A172 (cell line): ENCODE results near the gene GPRIN3. TPM values are rescaled to one million over a fixed set of nuclear protein-coding genes. Genes with fewer than 3 reads are reported as not detected.
A peak's percentile ranks its signal among the peaks of the same experiment; 100 is the strongest.
"Not testable (repeated sequence)": the region's sequence is repeated elsewhere in the genome, so short reads cannot be mapped to it uniquely, and the experiment has no call there.

Experiments used
- DNase-seq: peaks from one replicate; pipeline ENCODE4 v3.0.0-alpha.2; 2015; ENCODE audit warnings: low spot score
- total RNA-seq: library from RNA; depleted of rRNA; stranded (reverse); fragments of >200 nt; shearing (Covaris generic); gene quantifications from 2 replicates; pipeline ENCODE4 v1.2.3, GENCODE V29; 2014

GPRIN3 gene
- total RNA-seq, 1 experiment from 2014 or later: 0.41 TPM

DNA sequence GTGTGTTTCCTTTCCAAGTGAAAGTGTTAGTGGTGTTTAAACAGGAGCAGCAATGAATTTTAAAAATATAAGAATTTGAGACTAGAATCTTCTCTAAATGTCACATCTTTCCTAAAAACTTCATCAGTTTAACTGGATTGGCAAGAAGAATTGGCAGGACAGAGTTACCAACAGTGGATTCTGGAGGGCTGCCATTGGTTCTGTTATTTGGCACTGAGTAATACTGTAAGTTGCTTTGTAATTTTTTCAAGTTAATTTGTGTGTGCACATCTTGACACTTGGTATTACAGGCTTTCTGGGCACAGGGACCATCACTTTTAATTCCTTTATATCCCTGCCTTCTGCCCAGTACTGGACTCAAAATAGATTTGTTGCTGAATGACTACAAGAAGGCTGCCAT lies 4.5 kb upstream of the GPRIN3 start:
- DNase-seq: no peak

DNA sequence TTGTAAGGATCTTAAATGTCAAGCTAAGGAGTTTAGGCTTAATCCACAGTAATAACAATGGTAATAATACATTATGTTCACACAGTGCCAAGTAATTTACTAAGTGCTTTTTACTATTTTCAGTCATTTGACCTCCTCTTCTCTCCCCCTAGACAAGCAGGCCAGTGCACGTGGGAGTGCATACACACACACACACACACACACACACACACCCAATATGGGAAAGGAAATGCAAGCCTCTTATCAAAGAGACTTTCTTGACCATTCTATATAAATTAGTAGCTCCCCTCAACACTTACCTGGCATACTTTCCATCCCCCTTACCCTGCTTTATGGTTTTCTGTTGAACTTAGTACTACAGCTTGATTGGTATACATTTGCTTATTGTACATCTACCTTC lies 3.8 kb upstream of the GPRIN3 start:
- DNase-seq: no peak

DNA sequence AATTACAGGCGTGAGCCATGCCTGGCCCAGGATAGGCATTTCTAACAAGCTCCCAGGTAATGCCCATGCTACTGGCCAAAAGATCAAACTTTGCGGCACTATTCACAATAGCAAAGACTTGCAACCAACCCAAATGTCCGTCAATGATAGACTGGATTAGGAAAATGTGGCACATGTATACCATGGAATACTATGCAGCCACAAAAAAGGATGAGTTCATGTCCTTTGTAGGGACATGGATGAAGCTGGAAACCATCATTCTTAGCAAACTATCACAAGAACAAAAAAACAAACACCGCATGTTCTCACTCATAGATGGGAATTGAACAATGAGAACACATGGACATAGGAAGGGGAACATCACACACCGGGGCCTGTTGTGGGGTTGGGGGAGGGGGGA lies 1.6 kb upstream of the GPRIN3 start:
- DNase-seq: not testable (repeated sequence)

DNA sequence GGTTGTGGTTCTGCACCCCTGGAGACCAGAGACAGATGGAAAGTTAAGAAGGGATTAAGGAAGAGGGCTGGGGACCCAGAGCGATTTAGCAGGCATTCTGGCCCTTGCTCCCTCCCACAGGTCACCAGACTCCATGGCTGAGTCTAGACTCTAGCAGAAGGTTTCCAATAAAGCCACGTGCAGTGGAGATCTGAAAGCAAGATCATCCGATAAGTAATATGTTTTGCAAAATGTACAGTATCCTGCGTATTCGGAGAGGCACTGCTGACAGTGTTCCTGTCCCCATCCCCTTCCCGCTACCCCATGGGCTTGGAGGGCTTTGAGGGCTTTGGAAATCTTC lies 531 bp upstream of the GPRIN3 start:
- DNase-seq: no peak

DNA sequence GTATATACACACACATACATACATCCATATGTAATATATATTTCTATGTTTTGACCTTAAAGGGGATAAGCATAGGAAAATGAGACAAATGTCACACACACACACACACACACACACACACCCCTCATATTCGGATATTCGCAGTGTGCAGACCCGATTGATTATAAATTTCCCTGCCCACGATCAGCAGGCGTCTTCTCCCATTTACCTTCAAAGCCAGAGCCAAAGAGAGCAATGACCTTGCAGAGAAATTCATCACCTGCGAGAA lies 488 bp downstream of the GPRIN3 start:
- DNase-seq: no peak

DNA sequence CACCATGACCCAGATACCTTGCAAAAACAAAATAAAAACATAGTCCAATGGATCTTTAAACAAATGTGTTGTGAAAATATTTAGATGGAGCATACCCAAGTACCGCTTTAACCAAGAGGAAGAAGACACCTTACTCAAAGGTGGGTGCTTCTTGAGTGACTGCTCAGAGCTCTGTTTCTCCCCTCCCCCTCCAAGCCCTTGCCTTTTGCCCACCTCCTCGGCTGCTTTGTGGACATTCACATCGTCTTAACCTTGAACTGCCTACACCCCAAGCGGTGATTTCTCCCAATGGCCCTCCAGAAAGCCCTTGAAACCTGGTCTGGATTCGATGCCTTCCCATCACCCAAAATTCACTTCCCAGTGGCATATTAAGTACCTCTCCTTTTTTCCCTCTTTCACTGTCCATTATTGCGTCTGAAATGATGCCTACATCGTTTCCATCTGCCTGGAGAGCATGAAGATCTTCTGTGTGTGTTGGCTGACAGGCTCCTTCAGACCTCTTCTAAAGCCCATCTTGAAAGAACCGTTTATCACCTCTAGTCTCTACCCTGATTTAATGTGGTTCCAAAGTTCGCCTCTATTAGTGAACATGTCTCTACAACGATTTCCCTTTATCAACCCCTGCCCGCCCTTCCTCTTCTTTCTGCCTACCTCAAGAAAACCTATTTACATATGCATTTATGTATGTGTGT lies 968 bp downstream of the GPRIN3 start:
- no peak for DNase-seq

DNA sequence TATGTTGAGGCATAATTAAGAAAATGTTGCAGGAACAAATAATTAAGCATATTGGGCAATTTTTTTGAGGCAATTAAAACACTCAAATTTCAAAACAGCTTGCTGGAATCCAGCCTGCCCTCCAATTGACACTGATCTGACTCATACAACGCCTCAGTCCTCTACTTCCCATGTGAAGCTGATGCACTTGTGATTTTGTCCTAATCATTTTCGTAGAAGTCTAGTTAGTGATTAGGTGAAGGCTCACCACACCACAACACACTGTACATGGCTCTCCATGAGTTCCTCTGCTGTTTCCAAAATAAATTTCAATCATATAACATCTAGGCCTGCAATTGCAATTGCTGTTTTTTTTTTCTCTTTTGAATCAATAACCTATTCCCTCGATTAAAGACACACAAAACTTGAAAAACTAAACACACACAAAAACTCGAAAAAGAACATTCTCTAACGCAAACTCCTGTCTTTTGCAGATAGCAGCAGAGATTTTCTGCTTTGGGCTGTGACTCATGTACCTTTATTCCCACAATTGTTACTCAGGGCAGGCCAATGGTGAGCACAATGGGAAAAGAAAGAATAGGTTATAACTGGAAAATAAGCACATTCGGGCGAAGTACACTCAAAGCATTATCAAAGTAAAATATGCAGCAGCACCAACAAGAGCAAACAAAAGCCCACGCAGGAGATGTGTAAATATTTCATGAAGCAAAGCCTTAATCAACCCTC lies 1.7 kb downstream of the GPRIN3 start:
- DNase-seq: no peak

DNA sequence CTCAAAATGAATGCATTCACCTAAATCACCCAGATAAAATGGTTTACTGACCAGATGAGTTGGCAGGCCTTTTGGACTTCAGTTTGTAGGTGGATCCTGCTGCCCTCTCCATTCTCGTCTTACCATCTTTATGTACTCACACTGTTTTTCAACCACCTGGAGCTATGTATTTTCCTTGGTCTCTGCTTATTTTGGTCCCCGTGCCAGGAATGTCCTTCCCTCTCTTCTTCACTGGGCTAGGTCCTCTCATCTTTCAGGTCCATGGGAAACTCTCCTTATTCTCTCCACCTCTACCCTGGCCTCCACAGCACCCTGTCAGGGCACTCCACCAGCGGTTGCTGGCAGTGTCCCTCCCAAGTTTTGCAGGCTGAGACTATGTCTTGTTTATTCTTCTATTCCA lies 2.6 kb downstream of the GPRIN3 start:
- no peak for DNase-seq

DNA sequence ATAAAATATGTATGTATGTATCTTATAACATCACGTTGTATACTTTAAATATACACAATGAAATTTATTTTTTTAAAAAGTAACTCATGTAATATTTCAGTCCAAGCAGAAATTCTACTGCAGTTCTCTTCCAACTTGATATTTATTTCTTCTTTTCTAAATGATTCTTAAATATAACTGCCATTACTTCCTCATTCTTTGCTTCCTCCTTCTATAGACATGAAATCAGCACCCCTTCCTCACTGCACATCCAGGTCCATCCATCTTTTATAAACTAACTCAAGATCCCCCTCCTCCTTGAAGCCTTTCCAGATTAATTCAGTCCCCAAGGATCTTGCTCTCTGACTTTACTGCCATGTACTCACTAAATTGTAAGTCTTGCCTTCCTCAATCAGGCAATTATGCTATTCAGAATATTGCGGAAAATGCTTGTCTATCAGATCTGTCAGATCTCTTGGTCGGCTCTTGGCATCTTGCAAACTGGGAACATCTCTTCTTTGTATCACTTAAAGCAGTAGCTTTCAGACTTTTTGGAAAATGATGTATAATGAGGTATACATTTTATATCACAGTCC lies 3.7 kb downstream of the GPRIN3 start:
- DNase-seq: no peak

DNA sequence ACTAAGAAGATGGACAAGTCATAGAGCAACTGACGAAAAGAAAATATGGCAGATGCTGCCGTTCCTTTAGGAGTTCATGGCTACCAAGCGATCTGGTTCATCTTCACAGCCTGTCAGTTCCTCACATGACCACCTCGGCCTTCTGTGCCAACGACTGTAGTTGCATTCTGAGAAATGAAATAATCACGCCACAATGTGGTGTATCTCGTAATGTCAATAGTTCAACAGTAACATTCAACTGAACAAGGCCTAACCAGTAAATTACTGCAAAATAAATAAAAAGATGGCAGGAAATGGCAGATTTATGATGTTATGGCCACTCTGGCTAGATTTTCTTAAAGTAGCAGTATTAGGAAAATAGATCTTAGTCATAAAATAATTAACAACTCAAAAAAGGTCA lies 4.4 kb downstream of the GPRIN3 start:
- DNase-seq: peak; percentile 5

DNA sequence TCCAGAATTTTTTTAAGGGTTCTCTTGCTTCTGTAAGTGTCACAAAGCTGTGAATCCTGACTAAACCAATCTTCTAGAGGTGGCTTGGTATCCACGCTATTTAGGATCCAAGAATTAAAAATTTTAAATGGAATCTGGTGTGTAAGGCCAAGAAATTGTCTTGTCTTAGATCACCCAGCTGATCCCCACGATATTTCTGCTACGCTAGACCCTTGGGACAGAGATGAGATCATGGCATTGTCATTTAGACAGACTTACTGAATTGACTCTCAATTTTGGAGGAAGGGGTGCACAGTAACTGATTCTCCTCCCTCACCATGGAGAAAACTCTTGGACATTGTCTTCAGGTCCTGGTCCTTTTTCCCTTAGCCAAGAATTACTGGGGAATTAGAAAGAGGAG lies 5.7 kb downstream of the GPRIN3 start:
- DNase-seq: no peak

DNA sequence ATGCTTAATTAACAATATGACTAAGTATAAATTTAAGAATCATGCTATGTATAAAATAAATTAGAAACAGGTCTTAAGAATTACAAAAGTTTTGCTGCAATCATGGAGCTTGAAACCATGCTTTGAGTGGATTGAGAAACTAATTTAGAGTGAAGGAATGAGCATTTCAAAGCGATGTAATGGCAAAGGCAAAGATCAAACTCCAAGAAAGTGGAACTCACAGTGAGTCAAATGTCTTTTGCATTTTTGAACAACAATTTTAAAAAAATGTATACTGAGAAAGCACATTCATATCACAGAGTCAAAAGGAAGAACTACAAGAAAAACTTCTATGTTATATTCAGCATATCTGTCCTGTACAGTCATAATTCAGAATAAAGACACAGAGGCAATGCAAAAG lies 6.6 kb downstream of the GPRIN3 start:
- no peak for DNase-seq

DNA sequence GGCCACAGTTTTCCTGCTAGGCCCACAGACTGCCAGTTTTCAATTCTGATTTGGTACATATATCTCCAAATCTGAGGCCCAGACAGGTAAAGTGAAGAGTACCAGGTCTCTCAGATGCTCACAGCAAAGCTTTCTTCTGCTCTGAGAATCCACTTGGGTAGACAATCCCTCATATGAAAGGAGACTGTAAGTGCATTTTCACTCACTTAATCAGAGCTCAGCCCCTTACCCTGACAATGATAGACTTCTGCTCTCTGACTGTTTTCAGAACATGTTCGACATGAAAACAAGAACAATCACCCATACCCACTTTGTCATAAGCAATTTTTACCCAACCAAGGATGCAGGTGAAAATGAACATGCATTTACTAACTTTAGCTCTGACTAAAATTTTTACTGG lies 7.1 kb downstream of the GPRIN3 start:
- DNase-seq: no peak

DNA sequence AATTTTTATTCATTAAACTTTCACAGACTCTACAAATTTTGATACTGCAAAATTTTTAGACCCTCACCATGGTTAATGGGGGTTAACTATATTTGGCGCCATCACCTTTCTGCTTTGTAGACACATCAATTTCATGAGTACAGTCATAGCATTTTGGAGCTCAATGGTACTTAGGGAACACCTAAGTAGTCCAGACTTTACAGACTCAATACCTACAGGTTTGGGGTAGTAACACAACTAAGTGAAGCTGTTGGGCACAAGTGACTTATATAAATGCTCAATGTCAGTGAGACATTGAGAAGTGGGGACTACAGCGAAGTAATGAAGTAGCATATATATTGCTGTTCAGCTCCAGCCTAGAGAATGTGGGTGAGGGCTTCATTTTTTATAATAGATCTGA lies 7.5 kb downstream of the GPRIN3 start:
- no peak for DNase-seq

DNA sequence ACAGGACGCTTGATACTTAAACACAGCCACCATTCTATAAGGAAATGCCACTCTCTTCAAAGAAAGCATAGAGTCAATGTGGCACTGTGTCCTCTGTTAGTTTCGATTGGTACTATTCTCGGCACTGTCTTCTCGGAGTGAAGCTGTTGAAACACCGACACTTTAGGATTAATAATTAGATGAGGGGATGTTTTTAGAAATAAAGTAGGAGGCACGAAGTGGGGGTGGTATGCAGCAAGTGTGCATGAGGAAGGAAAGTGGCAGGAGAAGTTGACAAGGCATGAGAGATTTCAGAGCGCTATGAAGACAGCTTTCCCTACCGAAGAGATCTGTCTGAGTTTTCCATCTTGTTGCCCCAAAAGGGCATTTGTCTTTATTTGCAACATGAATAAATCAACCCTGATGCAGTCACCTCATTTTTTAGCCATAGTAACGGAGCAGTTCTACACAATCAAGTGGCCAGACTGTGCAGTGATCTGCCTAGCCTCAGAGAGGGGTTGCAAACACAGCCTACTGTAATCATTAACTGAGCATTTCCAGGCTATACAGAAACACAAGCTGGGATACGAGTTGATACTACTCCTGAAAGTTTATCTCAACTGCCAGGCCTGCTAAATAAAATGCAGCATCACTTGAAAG lies 8.3 kb downstream of the GPRIN3 start:
- no peak for DNase-seq

DNA sequence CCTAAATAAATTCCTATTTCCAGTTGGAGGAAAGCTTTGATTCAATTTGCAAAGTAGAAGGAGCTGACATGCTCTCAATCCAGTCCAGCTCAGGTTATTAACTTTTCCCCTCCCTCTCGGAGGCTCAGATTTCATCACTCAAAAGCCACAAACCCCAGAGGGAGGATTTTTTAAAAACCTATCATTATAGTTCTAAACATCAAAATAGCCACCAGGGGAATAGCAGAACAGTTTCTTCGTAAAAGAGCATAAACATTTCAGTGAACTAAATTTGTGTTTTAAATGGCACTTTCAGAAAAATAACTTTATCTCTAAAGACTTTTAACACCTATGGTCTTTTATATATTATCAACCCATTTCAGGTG lies 8.8 kb downstream of the GPRIN3 start:
- peak; percentile 10 for DNase-seq

DNA sequence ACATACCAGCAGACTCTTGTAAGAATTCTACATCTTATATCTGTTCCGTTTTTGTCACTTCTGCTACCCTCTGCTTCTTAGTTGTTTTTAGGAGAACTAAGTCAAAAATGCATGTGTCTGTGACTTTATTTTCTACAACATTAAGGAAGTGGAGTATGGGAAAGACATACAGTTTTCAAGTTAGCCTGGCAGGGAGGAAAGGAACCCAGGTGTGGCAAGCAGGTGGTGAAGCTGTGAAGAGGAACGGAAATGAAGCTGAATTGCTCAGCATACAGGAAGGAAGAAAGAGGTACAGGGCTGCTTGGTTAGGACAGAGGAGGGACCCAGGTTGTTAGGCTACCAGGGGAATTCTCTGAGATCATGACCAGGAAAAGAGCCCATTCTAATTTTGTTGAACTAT lies 9.4 kb downstream of the GPRIN3 start:
- DNase-seq: no peak

DNA sequence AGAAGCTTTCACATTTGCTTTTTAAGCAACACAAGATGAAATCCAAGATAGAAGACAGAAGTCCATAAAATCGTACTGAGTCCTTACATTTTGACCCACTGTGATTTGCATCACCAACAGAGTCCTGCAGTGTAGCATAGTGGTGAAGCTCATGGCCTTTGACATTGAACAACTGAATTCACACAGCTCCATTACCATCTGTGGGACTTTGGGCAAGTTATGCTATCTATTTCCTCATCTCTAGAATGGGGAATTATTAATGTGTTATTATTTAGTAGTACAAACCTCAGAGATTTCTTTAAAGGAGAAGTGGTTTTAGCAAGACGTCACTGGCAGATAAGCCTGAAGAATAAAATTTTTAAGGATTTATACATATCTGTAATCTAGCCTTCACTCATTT lies 10.7 kb downstream of the GPRIN3 start:
- no peak for DNase-seq

DNA sequence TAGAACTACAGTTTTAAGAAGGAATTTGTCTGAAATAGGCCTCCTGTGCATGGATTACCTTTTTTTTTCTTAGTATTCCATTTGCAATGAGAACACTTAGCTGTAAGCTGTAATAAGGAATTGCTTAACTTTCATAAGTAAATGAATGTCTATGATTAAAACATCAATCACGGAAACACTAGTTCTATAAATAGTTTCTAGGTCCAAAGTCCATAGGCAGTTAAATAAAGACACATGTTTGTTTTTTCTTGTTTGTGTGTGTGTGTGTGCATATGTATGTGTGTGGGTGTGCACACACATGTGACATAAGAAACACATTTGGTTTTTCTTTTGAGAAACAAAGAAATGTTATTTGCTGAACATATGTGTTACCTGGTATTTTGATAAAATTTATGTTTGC lies 11.2 kb downstream of the GPRIN3 start:
- DNase-seq: no peak

DNA sequence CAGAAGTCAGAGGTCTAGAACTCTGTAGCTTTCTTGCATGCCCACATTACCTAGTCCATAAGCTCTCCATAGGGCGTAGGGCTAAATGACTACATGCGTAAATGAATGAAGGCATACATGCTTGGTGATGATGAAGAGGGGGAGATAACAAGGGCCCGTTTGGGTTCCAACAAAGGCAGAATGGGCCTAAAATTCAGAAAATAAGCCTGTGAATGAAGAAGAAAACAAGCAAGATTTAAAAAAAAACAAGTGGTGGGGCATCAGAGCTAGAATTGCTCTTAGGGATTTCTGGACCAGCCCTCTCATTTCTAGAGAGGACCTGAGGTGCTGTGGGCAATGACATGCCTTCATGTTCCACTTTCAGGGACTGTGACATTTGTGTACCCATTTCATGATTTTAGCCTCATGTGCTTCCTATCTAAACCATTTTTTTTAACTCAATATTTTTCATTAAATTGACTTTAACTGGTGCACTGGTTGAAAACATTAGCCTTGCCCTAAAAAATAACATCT lies 12.1 kb downstream of the GPRIN3 start:
- DNase-seq: no peak

DNA sequence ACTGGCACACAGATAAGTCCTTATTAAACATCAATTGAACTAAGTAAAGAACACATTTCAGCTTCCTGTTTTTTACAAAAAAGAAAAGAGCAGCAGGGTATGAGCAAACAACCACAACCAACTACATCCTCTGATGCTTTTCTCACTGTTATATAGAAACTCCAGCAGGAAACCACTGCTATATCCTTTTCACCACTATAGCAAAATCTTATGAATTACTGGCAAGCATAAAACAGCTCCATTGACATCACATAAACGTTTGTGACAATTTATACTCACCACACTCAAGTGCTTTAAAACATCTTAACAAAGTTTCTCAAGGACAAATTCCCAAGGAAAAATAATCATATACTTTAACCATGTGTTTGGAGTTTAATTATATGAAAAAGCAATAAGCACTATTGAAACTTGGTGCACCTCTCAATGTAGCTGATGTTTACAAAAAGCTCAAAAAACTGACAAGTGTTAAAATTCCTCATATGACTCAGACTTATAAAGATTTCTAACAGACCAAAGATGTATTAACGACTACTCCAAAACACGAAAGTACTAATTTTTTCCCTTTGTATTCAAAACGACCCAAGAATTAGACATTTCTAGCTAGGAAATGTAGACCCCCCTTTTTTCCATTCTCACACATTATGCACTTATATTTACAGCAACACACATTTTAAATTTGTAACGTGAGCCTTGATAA lies 12.9 kb downstream of the GPRIN3 start:
- no peak for DNase-seq

DNA sequence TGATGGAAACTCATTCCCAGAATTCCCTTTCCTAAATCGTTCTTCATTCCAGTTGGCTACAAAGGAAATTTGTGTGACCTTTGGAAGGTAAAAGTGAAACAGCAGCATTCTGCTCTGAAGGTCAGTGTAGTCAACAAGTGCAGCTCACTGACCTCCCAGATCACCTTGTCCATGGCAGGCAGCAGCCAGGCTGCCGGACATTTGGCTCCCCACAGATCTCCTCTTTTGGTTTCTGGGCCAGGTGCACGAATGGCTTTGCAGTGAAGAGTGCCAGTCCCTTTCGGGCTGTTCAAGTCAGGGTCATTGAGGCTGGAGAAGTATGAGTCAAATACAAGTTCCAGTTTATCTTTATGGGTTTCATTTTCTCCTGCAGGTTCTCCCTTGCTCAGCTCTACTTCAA lies 14.3 kb downstream of the GPRIN3 start:
- DNase-seq: no peak
